Central memory CD8-positive, alpha-beta T cell (primary cell): ENCODE measurements around the gene DNAJC22.

Source experiments
- ATAC-seq: fragments of 150-1000 bp; cut with Tn5 transposase; replicated peaks from 2 replicates; pipeline ENCODE4 v1.10.0; 2022; ENCODE audit warnings: mild to moderate bottlenecking, moderate FRiP score, moderate number of reproducible peaks; ENCODE audit not compliant: poor library complexity, severe bottlenecking; ENCODE audit errors: extremely low read depth
- DNase-seq, 2 donors: peaks; one replicate each; pipeline ENCODE4 v3.0.0; 2021; ENCODE audit warnings: low spot score in 2 of 2
- H3K27ac Mint-ChIP-seq: one replicate; pipeline ENCODE4 v1.8.0; 2022; ENCODE audit warnings: low read depth, mild to moderate bottlenecking, moderate library complexity, mixed read lengths
- H3K27me3 Mint-ChIP-seq: one replicate; pipeline ENCODE4 v1.8.0; 2022; ENCODE audit warnings: mixed read lengths
- H3K36me3 Mint-ChIP-seq: one replicate; pipeline ENCODE4 v1.8.0; 2022; ENCODE audit warnings: mild to moderate bottlenecking, moderate library complexity, mixed read lengths; ENCODE audit not compliant: insufficient read depth
- H3K4me1 Mint-ChIP-seq: one replicate; pipeline ENCODE4 v1.8.0; 2022; ENCODE audit warnings: mixed read lengths
- H3K4me3 Mint-ChIP-seq: one replicate; pipeline ENCODE4 v1.8.0; 2022; ENCODE audit warnings: mild to moderate bottlenecking, moderate library complexity, mixed read lengths
- H3K9me3 Mint-ChIP-seq: one replicate; pipeline ENCODE4 v1.8.0; 2022; ENCODE audit warnings: mixed read lengths

The DNAJC22 gene

GRCh38 chr12:49322708-49323523 is 23.8 kb upstream of the DNAJC22 start, which contains the start of gene TROAP:
Gene TROAP, plus strand, starts transcription at chr12:49323255. Its CDS starts 354 bp downstream, at chr12:49323609.
- ATAC-seq, result peak; percentile 99
- H3K9me3 Mint-ChIP-seq, result no peaks in the 10 kb centered on the region
- H3K36me3 Mint-ChIP-seq, result peaks cover 2% of the 10 kb centered on the region
- H3K27me3 Mint-ChIP-seq, result no peaks in the 10 kb centered on the region
- H3K4me1 Mint-ChIP-seq, result peaks cover 22% of the 10 kb centered on the region
- H3K4me3 Mint-ChIP-seq, result peak within 1 kb of the TSS; percentile 91
- peak; percentile 93 to 98 for DNase-seq
- H3K27ac Mint-ChIP-seq, result peak within 1 kb of the TSS; percentile 86

GRCh38 chr12:49323524-49324097 is 23.1 kb upstream of the DNAJC22 start:
- Mint-ChIP-seq H3K27me3 (no peaks in the 10 kb centered on the region), H3K36me3 (peaks cover 2% of the 10 kb centered on the region), H3K4me3 (peak overlapping the region; percentile 91), H3K4me1 (peaks cover 22% of the 10 kb centered on the region), H3K9me3 (no peaks in the 10 kb centered on the region), H3K27ac (peak overlapping the region; percentile 86)
- no peak for ATAC-seq
- DNase-seq, result no peak

GRCh38 chr12:49325606-49326005 is 21.1 kb upstream of the DNAJC22 start:
- no peak for DNase-seq
- Mint-ChIP-seq H3K27ac (no peak overlapping the region), H3K4me3 (no peak overlapping the region), H3K27me3 (no peaks in the 10 kb centered on the region), H3K4me1 (peaks cover 22% of the 10 kb centered on the region), H3K9me3 (no peaks in the 10 kb centered on the region), H3K36me3 (peaks cover 2% of the 10 kb centered on the region)
- ATAC-seq, result no peak

- H3K27me3 Mint-ChIP-seq, result peaks cover 5% of the 10 kb centered on the region
- H3K9me3 Mint-ChIP-seq, result no peaks in the 10 kb centered on the region
- no peak for DNase-seq
- H3K27ac Mint-ChIP-seq, result no peak overlapping the region
- H3K4me3 Mint-ChIP-seq, result no peak overlapping the region
- peaks cover 12% of the 10 kb centered on the region for H3K4me1 Mint-ChIP-seq
- peaks cover 2% of the 10 kb centered on the region for H3K36me3 Mint-ChIP-seq
- no peak for ATAC-seq
Observed at GRCh38 chr12:49327368-49327767, 19.3 kb upstream of the DNAJC22 start.

- Mint-ChIP-seq H3K9me3 (no peaks in the 10 kb centered on the region), H3K4me1 (peaks cover 11% of the 10 kb centered on the region), H3K36me3 (peaks cover 2% of the 10 kb centered on the region), H3K27me3 (peaks cover 10% of the 10 kb centered on the region), H3K4me3 (no peak overlapping the region), H3K27ac (no peak overlapping the region)
- ATAC-seq, result no peak
- no peak for DNase-seq
Observed at GRCh38 chr12:49327887-49328286, 18.8 kb upstream of the DNAJC22 start.

- ATAC-seq (no peak), DNase-seq (no peak)
- Mint-ChIP-seq H3K36me3 (no peaks in the 10 kb centered on the region), H3K4me3 (no peak overlapping the region), H3K9me3 (no peaks in the 10 kb centered on the region), H3K4me1 (peaks cover 5% of the 10 kb centered on the region), H3K27me3 (peaks cover 15% of the 10 kb centered on the region), H3K27ac (no peak overlapping the region)
Observed at GRCh38 chr12:49328816-49329215, 17.9 kb upstream of the DNAJC22 start.

GRCh38 chr12:49330032-49330619 is 16.6 kb upstream of the DNAJC22 start:
- Mint-ChIP-seq H3K27ac (no peak overlapping the region), H3K36me3 (no peaks in the 10 kb centered on the region), H3K9me3 (no peaks in the 10 kb centered on the region), H3K27me3 (peaks cover 27% of the 10 kb centered on the region), H3K4me1 (peaks cover 5% of the 10 kb centered on the region), H3K4me3 (no peak overlapping the region)
- ATAC-seq (no peak), DNase-seq (no peak)

- Mint-ChIP-seq H3K4me1 (peaks cover 5% of the 10 kb centered on the region), H3K27me3 (peaks cover 33% of the 10 kb centered on the region), H3K9me3 (no peaks in the 10 kb centered on the region), H3K27ac (no peak overlapping the region), H3K36me3 (no peaks in the 10 kb centered on the region), H3K4me3 (no peak overlapping the region)
- no peak for ATAC-seq
- DNase-seq, result no peak
Observed at GRCh38 chr12:49330631-49331379, 15.9 kb upstream of the DNAJC22 start.

GRCh38 chr12:49331380-49332222 is 15.1 kb upstream of the DNAJC22 start:
- no peak for DNase-seq
- Mint-ChIP-seq H3K27me3 (peaks cover 34% of the 10 kb centered on the region), H3K36me3 (no peaks in the 10 kb centered on the region), H3K27ac (no peak overlapping the region), H3K4me1 (peaks cover 5% of the 10 kb centered on the region), H3K4me3 (no peak overlapping the region), H3K9me3 (no peaks in the 10 kb centered on the region)
- ATAC-seq, result no peak

GRCh38 chr12:49332441-49332861 is 14.2 kb upstream of the DNAJC22 start:
- ATAC-seq, result no peak
- Mint-ChIP-seq H3K27me3 (peaks cover 43% of the 10 kb centered on the region), H3K4me1 (peaks cover 13% of the 10 kb centered on the region), H3K36me3 (peaks cover 2% of the 10 kb centered on the region), H3K4me3 (no peak overlapping the region), H3K9me3 (no peaks in the 10 kb centered on the region), H3K27ac (no peak overlapping the region)
- DNase-seq, result no peak

- H3K27ac Mint-ChIP-seq, result no peak overlapping the region
- H3K4me1 Mint-ChIP-seq, result peaks cover 18% of the 10 kb centered on the region
- peaks cover 47% of the 10 kb centered on the region for H3K27me3 Mint-ChIP-seq
- peak overlapping the region; percentile 38 for H3K4me3 Mint-ChIP-seq
- DNase-seq (no peak), ATAC-seq (no peak)
- H3K36me3 Mint-ChIP-seq, result peaks cover 2% of the 10 kb centered on the region
- H3K9me3 Mint-ChIP-seq, result no peaks in the 10 kb centered on the region
Observed at GRCh38 chr12:49332891-49333371, 13.8 kb upstream of the DNAJC22 start.
